AG09309 (cell line): ENCODE results near the gene UBE4B.
"Not testable (repeated sequence)": the region's sequence is repeated elsewhere in the genome, so short reads cannot be mapped to it uniquely, and the experiment has no call there.

ENCODE experiments used
- DNase-seq: peaks from one replicate; pipeline ENCODE4 v3.0.0-alpha.2; 2010; ENCODE audit warnings: low read depth
- H3K4me3 ChIP-seq: 2 replicates; pipeline ENCODE4 v1.5.1; 2011; ENCODE audit warnings: mild to moderate bottlenecking, low read depth, low read length, moderate library complexity; ENCODE audit not compliant: control insufficient read depth
- TF ChIP-seq, protein P1 (sequence below): IDR thresholded peaks from 2 replicates; pipeline ENCODE4 v1.5.1; 2011; ENCODE audit warnings: mild to moderate bottlenecking, low read depth, low read length, inconsistent platforms; ENCODE audit not compliant: insufficient read depth, control insufficient read depth; ENCODE audit errors: missing control alignments

The UBE4B gene

DNA sequence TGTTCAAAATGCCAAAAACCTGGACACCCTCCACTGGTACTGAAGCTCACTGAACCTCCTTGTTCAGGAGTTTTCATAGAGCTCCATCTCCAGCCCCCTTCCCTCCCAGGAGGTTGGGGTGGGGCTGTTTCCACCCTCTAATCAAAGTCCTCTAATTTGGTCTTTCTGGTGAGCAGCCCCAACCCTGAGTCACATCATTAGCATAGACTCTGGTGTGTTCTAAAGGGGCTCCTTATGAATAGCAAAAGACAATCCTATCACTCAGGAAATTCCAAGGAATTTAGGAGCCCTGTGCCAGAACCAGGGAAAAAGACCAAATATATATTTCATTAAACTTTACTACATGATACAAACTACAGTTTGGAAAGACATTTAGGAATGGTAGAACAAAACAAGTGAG, 13.2 kb upstream of the UBE4B start:
- no peak for DNase-seq
- TF ChIP-seq, protein P1, sequence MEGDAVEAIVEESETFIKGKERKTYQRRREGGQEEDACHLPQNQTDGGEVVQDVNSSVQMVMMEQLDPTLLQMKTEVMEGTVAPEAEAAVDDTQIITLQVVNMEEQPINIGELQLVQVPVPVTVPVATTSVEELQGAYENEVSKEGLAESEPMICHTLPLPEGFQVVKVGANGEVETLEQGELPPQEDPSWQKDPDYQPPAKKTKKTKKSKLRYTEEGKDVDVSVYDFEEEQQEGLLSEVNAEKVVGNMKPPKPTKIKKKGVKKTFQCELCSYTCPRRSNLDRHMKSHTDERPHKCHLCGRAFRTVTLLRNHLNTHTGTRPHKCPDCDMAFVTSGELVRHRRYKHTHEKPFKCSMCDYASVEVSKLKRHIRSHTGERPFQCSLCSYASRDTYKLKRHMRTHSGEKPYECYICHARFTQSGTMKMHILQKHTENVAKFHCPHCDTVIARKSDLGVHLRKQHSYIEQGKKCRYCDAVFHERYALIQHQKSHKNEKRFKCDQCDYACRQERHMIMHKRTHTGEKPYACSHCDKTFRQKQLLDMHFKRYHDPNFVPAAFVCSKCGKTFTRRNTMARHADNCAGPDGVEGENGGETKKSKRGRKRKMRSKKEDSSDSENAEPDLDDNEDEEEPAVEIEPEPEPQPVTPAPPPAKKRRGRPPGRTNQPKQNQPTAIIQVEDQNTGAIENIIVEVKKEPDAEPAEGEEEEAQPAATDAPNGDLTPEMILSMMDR, result no peak
- H3K4me3 ChIP-seq, result no peak overlapping the region

DNA sequence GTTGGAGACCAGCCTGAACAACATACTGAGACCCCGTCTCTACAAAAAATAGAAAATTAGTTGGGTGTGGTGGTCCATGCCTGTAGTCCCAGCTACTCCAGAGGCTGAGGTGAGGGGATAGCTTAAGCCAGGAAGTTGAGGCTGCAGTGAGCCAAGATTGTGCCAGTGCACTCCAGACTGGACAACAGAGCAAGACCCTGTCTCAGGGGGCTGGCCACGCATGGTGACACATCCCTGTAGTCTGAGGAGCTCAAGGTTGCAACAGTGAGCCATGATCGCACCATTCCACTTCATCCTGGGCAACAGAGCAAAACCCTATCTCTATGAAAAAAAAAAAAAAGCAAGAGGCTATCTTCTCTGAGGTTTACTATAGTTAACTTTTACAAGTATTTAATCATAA, 12.7 kb upstream of the UBE4B start:
- no peak overlapping the region for H3K4me3 ChIP-seq
- DNase-seq, result no peak
- TF ChIP-seq, protein P1, result no peak

DNA sequence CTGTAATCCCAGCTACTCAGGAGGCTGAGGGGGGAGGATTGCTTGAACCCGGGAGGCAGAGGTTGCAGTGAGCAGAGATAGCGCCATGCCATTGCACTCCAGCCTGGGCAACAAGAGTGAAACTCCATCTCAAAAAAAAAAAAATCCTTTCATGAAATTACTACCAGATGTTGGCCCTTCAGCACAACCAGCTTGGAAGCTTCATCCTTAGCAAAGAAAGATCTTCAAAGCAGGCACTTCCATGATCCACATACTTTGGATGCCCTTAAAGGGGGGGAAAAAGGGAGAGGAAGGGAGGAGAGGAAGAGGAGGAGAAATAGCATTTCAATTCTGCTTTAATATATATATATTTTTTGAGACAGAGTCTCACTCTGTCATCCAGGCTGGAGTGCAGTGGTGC, 12.1 kb upstream of the UBE4B start:
- not testable (repeated sequence) for DNase-seq

DNA sequence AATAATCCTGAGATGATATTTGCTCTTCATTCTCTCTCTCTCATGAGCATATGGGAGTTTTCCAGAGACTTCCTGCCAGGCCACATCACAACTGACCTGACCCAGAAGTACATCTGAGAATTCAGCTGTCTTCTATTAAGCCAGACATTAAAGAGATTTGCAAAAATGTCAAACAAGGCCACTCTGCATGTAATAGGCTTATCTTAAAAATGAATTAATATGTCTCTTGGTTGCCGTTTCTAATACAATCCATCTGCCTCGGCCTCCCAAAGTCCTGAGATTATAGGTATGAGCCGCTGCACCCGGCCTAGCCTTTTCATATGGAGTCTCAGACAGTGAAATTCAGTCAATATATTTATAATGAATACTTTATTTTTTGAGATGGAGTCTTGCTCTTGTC, 10.8 kb upstream of the UBE4B start:
- not testable (repeated sequence) for H3K4me3 ChIP-seq, DNase-seq

More for the DNA sequence above, 12.1 kb upstream of the UBE4B start:
- not testable (repeated sequence) for H3K4me3 ChIP-seq

DNA sequence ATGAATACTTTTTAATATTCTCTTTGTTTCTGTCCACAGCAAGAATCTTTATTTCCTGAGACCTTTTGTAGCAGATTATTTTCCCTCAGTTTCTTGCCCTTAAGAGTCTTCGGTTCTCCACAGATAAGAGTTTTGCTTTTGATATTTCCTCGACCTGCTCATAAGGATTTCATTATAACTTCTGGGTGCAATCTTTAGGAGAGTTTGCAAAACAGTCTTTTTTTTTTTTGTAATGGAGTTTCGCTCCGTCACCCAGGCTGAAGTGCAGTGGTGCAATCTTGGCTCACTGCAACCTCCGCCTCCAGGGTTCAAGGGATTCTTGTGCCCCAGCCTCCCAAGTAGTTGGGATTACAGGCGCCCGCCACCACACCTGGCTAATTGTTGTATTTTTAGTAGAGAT, 10.1 kb upstream of the UBE4B start:
- no peak overlapping the region for H3K4me3 ChIP-seq
- no peak for DNase-seq
- TF ChIP-seq, protein P1, result no peak

DNA sequence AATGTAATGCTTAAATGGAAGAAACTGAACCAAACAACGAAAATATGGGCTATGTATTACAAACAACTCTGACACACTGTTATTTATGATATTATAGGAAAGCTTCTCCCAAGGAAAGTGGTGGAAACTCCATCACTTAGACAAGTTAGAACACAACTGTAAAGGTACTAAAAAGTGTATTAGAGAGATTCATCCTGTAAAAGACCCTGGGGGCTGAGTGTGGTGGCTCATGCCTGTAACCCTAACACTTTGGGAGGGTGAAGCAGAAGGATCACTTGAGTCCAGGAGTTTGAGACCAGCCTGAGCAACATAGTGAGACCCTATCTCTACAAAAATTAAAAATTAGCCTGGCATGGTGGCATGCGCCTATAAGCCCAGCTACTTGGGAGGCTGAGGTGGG, 7.4 kb upstream of the UBE4B start:
- no peak overlapping the region for H3K4me3 ChIP-seq
- DNase-seq, result no peak
- TF ChIP-seq, protein P1, result no peak

DNA sequence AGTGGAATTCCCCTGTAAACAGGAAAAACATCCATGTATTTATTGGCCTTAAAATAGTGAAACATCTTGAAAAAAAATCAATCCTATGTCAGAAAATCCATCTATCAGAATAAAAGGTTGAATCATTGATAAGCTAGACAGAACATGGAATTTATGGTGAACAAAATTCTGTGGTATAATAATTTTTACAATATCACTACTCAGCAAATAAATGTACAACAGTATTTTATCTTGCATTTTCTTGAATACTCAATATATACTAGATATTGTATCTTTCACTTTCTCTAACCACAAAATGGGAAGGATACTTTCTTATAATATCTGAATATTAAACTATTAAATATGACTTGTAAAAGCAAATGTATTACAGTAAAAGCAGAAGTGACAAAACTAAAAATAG, 5.7 kb upstream of the UBE4B start:
- TF ChIP-seq, protein P1, result no peak
- DNase-seq, result no peak
- H3K4me3 ChIP-seq, result no peak overlapping the region

DNA sequence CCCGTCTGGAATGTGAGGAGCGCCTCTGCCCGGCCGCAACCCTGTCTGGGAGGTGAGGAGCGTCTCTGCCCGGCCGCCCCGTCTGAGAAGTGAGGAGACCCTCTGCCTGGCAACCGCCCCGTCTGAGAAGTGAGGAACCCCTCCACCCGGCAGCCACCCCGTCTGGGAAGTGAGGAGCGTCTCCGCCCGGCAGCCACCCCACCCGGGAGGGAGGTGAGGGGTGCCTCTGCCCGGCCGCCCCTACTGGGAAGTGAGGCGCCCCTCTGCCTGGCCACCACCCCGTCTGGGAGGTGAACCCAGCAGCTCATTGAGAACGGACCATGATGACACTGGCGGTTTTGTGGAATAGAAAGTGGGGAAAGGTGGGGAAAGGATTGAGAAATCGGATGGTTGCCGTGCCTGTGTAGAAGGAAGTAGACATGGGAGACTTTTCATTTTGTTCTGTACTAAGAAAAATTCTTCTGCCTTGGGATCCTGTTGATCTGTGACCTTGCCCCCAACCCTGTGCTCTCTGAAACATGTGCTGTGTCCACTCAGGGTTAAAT, 3.7 kb upstream of the UBE4B start:
- not testable (repeated sequence) for H3K4me3 ChIP-seq, DNase-seq
